T-cell (primary cell): ENCODE measurements around the gene PBX4. TPM values are rescaled to one million over a fixed set of nuclear protein-coding genes. Genes with fewer than 3 reads are reported as not detected.

Experiments used
- ATAC-seq, 4 experiments: fragments of 200-7000 bp in 3 of 4; fragments of 150-1000 bp in 1 of 4; cut with Tn5 transposase; replicated peaks in 1 of 4; 1 replicate in 3 of 4; 2 replicates in 1 of 4; pipeline ENCODE4 v1.10.0; 2021; ENCODE audit warnings: moderate library complexity in 3 of 4, mild to moderate bottlenecking in 2 of 4, moderate number of reproducible peaks in 1 of 4
- CTCF ChIA-PET, 2 donors: fragments of 300-600 bp; sonication (Branson Sonifier 250); formaldehyde crosslinking; loops; one replicate each; lab custom pipeline; 2022; ENCODE audit warnings: antibody characterized with exemption in 2 of 2; lab: Charles Lee
- POLR2A ChIA-PET, 2 donors: fragments of 300-600 bp; sonication (Branson Sonifier 250); formaldehyde crosslinking; loops; one replicate each; lab custom pipeline; 2022; ENCODE audit warnings: antibody characterized with exemption in 2 of 2; lab: Charles Lee
- DNase-seq, 35 experiments: peaks; one replicate each; pipeline versions ENCODE4 v3.0.0 to v3.0.0-alpha.2; 2013 to 2023
- H3K27ac ChIP-seq: one replicate; pipeline ENCODE4 v1.5.1; 2013; ENCODE audit warnings: low read length
- H3K27me3 ChIP-seq, 2 experiments: replicated peaks in 1 of 2; 1 replicate in 1 of 2; 2 replicates in 1 of 2; pipeline versions ENCODE4 v1.6.1 to v1.7.0; 2013; ENCODE audit warnings: low read length in 1 of 2, mixed read lengths in 1 of 2; ENCODE audit not compliant: control insufficient read depth in 2 of 2, insufficient read depth in 2 of 2; ENCODE audit errors: extremely low read depth in 1 of 2
- H3K36me3 ChIP-seq, 2 donors: 1 replicate in 1 of 2; 2 replicates in 1 of 2; pipeline versions ENCODE4 v1.6.1 to v1.7.0; 2013; ENCODE audit warnings: low read length in 1 of 2; ENCODE audit not compliant: control insufficient read depth in 2 of 2, insufficient read depth in 1 of 2; ENCODE audit errors: extremely low read depth in 1 of 2
- H3K4me1 ChIP-seq, 2 experiments: 1 replicate in 1 of 2; 2 replicates in 1 of 2; pipeline versions ENCODE4 v1.6.1 to v1.7.0; 2013; ENCODE audit warnings: low read length in 2 of 2, mixed read lengths in 1 of 2; ENCODE audit not compliant: insufficient read depth in 2 of 2, control insufficient read depth in 1 of 2; ENCODE audit errors: extremely low read depth in 1 of 2
- H3K4me3 ChIP-seq, 2 donors: 1 replicate in 1 of 2; 2 replicates in 1 of 2; pipeline versions ENCODE4 v1.5.1 to v1.7.0; 2013; ENCODE audit warnings: mild to moderate bottlenecking in 2 of 2, low read length in 1 of 2, moderate library complexity in 1 of 2; ENCODE audit not compliant: control insufficient read depth in 1 of 2; ENCODE audit errors: extremely low read depth in 1 of 2
- H3K9me3 ChIP-seq: 2 replicates; pipeline ENCODE4 v1.7.0; 2013
- H3K27ac Mint-ChIP-seq, 2 donors: one replicate each; pipeline ENCODE4 v1.8.0; 2020 to 2021; ENCODE audit warnings: mild to moderate bottlenecking in 2 of 2, mixed read lengths in 2 of 2
- H3K27me3 Mint-ChIP-seq, 2 donors: one replicate each; pipeline ENCODE4 v1.8.0; 2021 to 2022; ENCODE audit warnings: mixed read lengths in 2 of 2
- H3K36me3 Mint-ChIP-seq: one replicate; pipeline ENCODE4 v1.8.0; 2021; ENCODE audit warnings: mixed read lengths
- H3K4me1 Mint-ChIP-seq, 3 donors: one replicate each; pipeline ENCODE4 v1.8.0; 2020 to 2022; ENCODE audit warnings: mixed read lengths in 3 of 3, mild to moderate bottlenecking in 1 of 3
- H3K4me3 Mint-ChIP-seq, 3 donors: one replicate each; pipeline ENCODE4 v1.8.0; 2020 to 2022; ENCODE audit warnings: mild to moderate bottlenecking in 3 of 3, mixed read lengths in 3 of 3, moderate library complexity in 3 of 3
- H3K9me3 Mint-ChIP-seq, 3 donors: one replicate each; pipeline ENCODE4 v1.8.0; 2020 to 2022; ENCODE audit warnings: mixed read lengths in 3 of 3
- WGBS: methylation state at CpG from one replicate; pipeline ENCODE4 v1.1.5; 2013; ENCODE audit warnings: missing lambda C conversion rate; ENCODE audit not compliant: insufficient coverage; 5-methylcytosine and 5-hydroxymethylcytosine counted together
- total RNA-seq, 35 experiments: library from RNA in 6 of 35; stranded (reverse) in 6 of 35; fragments of 120-200 nt in 1 of 35; gene quantifications; one replicate each; pipeline versions ENCODE4 v1.2.1 to v1.2.4 and lab custom pipeline; 2013 to 2026

PBX4 gene
- total RNA-seq, 5 donors from 2014 or later (not counting 1 experiment from before 2014, with no cell fraction given) = 40.9 to 48.3 (median 42.7) TPM

- ChIA-PET POLR2A (interaction anchor here in 1 of 2 donors (0.6 kb wide), 1 partner anchor 156 kb away, joined by 4 read pairs; no protein-coding TSS in a partner anchor), CTCF (interaction anchor here (1.0 to 1.5 kb wide), 3 partner anchors 83 to 111 kb away, joined by 3 to 10 read pairs (median 8); no protein-coding TSS in a partner anchor)
- Histone ChIP-seq H3K4me3 (peak within 1 kb of the TSS; percentile 96 to 100), H3K27ac (peak within 1 kb of the TSS; percentile 89), H3K27me3 (no peaks in the 10 kb centered on the region), H3K36me3 (peaks cover 21 to 60% of the 10 kb centered on the region in 2 donors), H3K4me1 (peaks cover 0 to 40% of the 10 kb centered on the region in 2 experiments), H3K9me3 (no peaks in the 10 kb centered on the region)
- DNase-seq = peak; percentile 72 to 94 (median 85)
- WGBS = under 1% methylated on average over 45 of the region's 50 CpGs
- peaks cover 25% of the 10 kb centered on the region for H3K36me3 Mint-ChIP-seq
- ATAC-seq = peak; percentile 88 to 92 (median 90)
- no peaks in the 10 kb centered on the region for H3K27me3 Mint-ChIP-seq
- peak within 1 kb of the TSS; percentile 92 to 93 (median 92) for H3K4me3 Mint-ChIP-seq
- H3K9me3 Mint-ChIP-seq = no peaks in the 10 kb centered on the region
- peaks cover 23 to 26% (median 23%) of the 10 kb centered on the region in 3 donors for H3K4me1 Mint-ChIP-seq
- peak within 1 kb of the TSS; percentile 95 to 98 for H3K27ac Mint-ChIP-seq
Measured at GRCh38 chr19:19643158-19644053, 24.9 kb upstream of the PBX4 start, which contains the start of gene GMIP. GMIP (minus strand) TSS chr19:19643657; CDS start chr19:19643529, 128 bp downstream.

DNA sequence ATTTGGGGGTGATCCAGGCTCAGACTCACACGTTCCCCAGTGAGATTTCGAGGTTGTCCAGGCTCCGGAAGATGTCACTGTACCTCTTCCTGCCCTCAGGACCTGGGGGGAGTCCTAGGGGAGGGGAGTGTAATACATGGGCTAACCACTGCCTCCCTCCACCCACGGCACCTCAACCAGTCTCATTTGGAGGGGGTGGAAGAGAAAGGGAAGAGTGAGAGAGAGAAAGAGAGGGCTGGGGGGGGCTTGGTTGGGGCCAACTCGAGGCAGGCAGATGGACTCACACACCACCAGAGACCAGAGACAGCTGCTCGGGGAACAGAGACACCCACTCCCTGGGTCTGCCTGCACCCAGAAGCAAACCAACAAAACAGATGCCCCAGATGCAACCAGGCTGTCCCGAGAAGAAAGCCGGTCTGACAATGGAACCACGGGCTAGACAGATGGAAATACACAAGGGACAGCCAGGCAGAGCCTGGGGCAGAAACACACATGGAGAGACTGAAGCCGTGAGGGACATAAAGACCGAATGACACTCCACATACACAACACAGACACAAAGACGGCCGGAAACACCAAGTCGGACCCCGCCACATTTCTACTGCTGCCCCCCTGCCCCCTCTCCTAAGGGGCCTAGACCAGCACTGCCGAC, 24.1 kb upstream of the PBX4 start:
- 0% methylated on average over 10 of the region's 16 CpGs for WGBS
- Histone ChIP-seq H3K27me3 (no peaks in the 10 kb centered on the region), H3K4me1 (peaks cover 0 to 40% of the 10 kb centered on the region in 2 experiments), H3K36me3 (peaks cover 19 to 64% of the 10 kb centered on the region in 2 donors), H3K4me3 (peak overlapping the region; percentile 96 to 100), H3K27ac (peak overlapping the region; percentile 89), H3K9me3 (no peaks in the 10 kb centered on the region)
- Mint-ChIP-seq H3K36me3 (peaks cover 24% of the 10 kb centered on the region), H3K4me3 (peak overlapping the region; percentile 92 to 93 (median 92)), H3K27ac (peak overlapping the region; percentile 95 to 98), H3K27me3 (no peaks in the 10 kb centered on the region), H3K9me3 (no peaks in the 10 kb centered on the region), H3K4me1 (peaks cover 23 to 26% (median 25%) of the 10 kb centered on the region in 3 donors)
- CTCF ChIA-PET = no interaction called here
- peak; percentile 8 to 33 (median 28) for ATAC-seq
- peak in 26 of 35 experiments; percentile 9 to 62 (median 34) for DNase-seq
- POLR2A ChIA-PET = no interaction called here

GRCh38 chr19:19637523-19638251, 19.2 kb upstream of the PBX4 start:
- Histone ChIP-seq H3K27me3 (no peaks in the 10 kb centered on the region), H3K4me3 (no peak overlapping the region), H3K27ac (no peak overlapping the region), H3K9me3 (no peaks in the 10 kb centered on the region), H3K36me3 (peaks cover 37 to 78% of the 10 kb centered on the region in 2 donors), H3K4me1 (peaks cover 0 to 35% of the 10 kb centered on the region in 2 experiments)
- no peaks in the 10 kb centered on the region for H3K9me3 Mint-ChIP-seq
- no peaks in the 10 kb centered on the region for H3K27me3 Mint-ChIP-seq
- peaks cover 40% of the 10 kb centered on the region for H3K36me3 Mint-ChIP-seq
- CTCF ChIA-PET = no interaction called here
- no peak for ATAC-seq
- H3K27ac Mint-ChIP-seq = no peak overlapping the region
- H3K4me3 Mint-ChIP-seq = no peak overlapping the region
- peaks cover 32 to 38% (median 34%) of the 10 kb centered on the region in 3 donors for H3K4me1 Mint-ChIP-seq
- POLR2A ChIA-PET = no interaction called here
- 95% methylated on average over 41 of the region's 53 CpGs for WGBS
- peak in 1 of 35 experiments; percentile 15 for DNase-seq

GRCh38 chr19:19637186-19637522, 18.7 kb upstream of the PBX4 start:
- Histone ChIP-seq H3K9me3 (no peaks in the 10 kb centered on the region), H3K4me3 (no peak overlapping the region), H3K4me1 (peaks cover 0 to 29% of the 10 kb centered on the region in 2 experiments), H3K36me3 (peaks cover 41 to 84% of the 10 kb centered on the region in 2 donors), H3K27ac (no peak overlapping the region), H3K27me3 (no peaks in the 10 kb centered on the region)
- 95% methylated on average over 11 of the region's 27 CpGs for WGBS
- ChIA-PET POLR2A (no interaction called here), CTCF (no interaction called here)
- Mint-ChIP-seq H3K4me3 (no peak overlapping the region), H3K27me3 (no peaks in the 10 kb centered on the region), H3K27ac (no peak overlapping the region), H3K4me1 (peaks cover 28 to 33% (median 29%) of the 10 kb centered on the region in 3 donors), H3K9me3 (no peaks in the 10 kb centered on the region), H3K36me3 (peaks cover 43% of the 10 kb centered on the region)
- ATAC-seq (no peak), DNase-seq (no peak)

GRCh38 chr19:19636573-19637185, 18.2 kb upstream of the PBX4 start:
- H3K4me3 ChIP-seq = no peak overlapping the region
- CTCF ChIA-PET = no interaction called here
- Mint-ChIP-seq H3K4me1 (peaks cover 23 to 28% (median 24%) of the 10 kb centered on the region in 3 donors), H3K36me3 (peaks cover 43% of the 10 kb centered on the region), H3K27me3 (no peaks in the 10 kb centered on the region), H3K4me3 (no peak overlapping the region), H3K27ac (no peak overlapping the region), H3K9me3 (no peaks in the 10 kb centered on the region)
- H3K36me3 ChIP-seq = peaks cover 40 to 83% of the 10 kb centered on the region in 2 donors
- peaks cover 0 to 25% of the 10 kb centered on the region in 2 experiments for H3K4me1 ChIP-seq
- POLR2A ChIA-PET = no interaction called here
- 100% methylated on average over 5 of the region's 9 CpGs for WGBS
- no peak for ATAC-seq
- no peak for DNase-seq
- no peak overlapping the region for H3K27ac ChIP-seq
- H3K27me3 ChIP-seq = no peaks in the 10 kb centered on the region
- H3K9me3 ChIP-seq = no peaks in the 10 kb centered on the region
